Parathyroid adenoma (tissue), 2 donors: ENCODE data around the gene ABI3BP.

ENCODE experiments used
- H2AFZ ChIP-seq: fragments of 300-600 bp; sonication (generic); one replicate; pipeline ENCODE4 v1.7.0; 2017; ENCODE audit warnings: antibody characterized with exemption, mild to moderate bottlenecking
- H3K27ac ChIP-seq: fragments of 300-600 bp; sonication (generic); one replicate; pipeline ENCODE4 v1.7.0; 2017
- H3K27me3 ChIP-seq: fragments of 300-600 bp; sonication (generic); one replicate; pipeline ENCODE4 v1.7.0; 2017; ENCODE audit warnings: low read length; ENCODE audit not compliant: control insufficient read depth, insufficient read depth
- H3K36me3 ChIP-seq: fragments of 300-600 bp; sonication (generic); one replicate; pipeline ENCODE4 v1.7.0; 2017; ENCODE audit warnings: low read length; ENCODE audit not compliant: control insufficient read depth, insufficient read depth
- H3K4me1 ChIP-seq: fragments of 300-600 bp; sonication (generic); one replicate; pipeline ENCODE4 v1.7.0; 2017; ENCODE audit warnings: control low read depth
- H3K4me2 ChIP-seq: fragments of 300-600 bp; sonication (generic); one replicate; pipeline ENCODE4 v1.7.0; 2017; ENCODE audit warnings: low read length
- H3K4me3 ChIP-seq: fragments of 300-600 bp; sonication (generic); one replicate; pipeline ENCODE4 v1.7.0; 2017; ENCODE audit warnings: low read depth, low read length
- H3K79me2 ChIP-seq: fragments of 300-600 bp; sonication (generic); one replicate; pipeline ENCODE4 v1.7.0; 2017; ENCODE audit warnings: control low read depth
- H3K9ac ChIP-seq: fragments of 300-600 bp; sonication (generic); one replicate; pipeline ENCODE4 v1.7.0; 2017; ENCODE audit warnings: mild to moderate bottlenecking
- H3K9me3 ChIP-seq: fragments of 300-600 bp; sonication (generic); one replicate; pipeline ENCODE4 v1.7.0; 2017; ENCODE audit warnings: low read length; ENCODE audit not compliant: control insufficient read depth
- CTCF ChIP-seq: fragments of 300-600 bp; sonication (generic); IDR thresholded peaks from one replicate; pipeline ENCODE4 v1.7.0; 2017; ENCODE audit warnings: antibody characterized with exemption, mild to moderate bottlenecking
- donor health status: primary hyperparathyroidism.

ABI3BP gene

GRCh38 chr3:100844063-100844936 is 148.9 kb downstream of the ABI3BP start:
- Histone ChIP-seq H3K36me3 (no peaks in the 10 kb centered on the region), H2AFZ (no peak overlapping the region), H3K27me3 (no peaks in the 10 kb centered on the region), H3K4me1 (no peaks in the 10 kb centered on the region), H3K9me3 (no peaks in the 10 kb centered on the region), H3K9ac (no peak overlapping the region), H3K27ac (no peak overlapping the region), H3K4me3 (no peak overlapping the region), H3K4me2 (no peak overlapping the region), H3K79me2 (no peaks in the 10 kb centered on the region)
- TF ChIP-seq CTCF = no peak

- no peak overlapping the region for H3K27ac ChIP-seq
- no peaks in the 10 kb centered on the region for H3K4me1 ChIP-seq
- H3K36me3 ChIP-seq = no peaks in the 10 kb centered on the region
- H3K9me3 ChIP-seq = no peaks in the 10 kb centered on the region
- TF ChIP-seq CTCF = no peak
- no peak overlapping the region for H3K4me3 ChIP-seq
- H3K27me3 ChIP-seq = no peaks in the 10 kb centered on the region
- H3K4me2 ChIP-seq = no peak overlapping the region
- H2AFZ ChIP-seq = no peak overlapping the region
- no peak overlapping the region for H3K9ac ChIP-seq
- H3K79me2 ChIP-seq = no peaks in the 10 kb centered on the region
Observed at GRCh38 chr3:100838157-100838556, 155.1 kb downstream of the ABI3BP start.

- no peak overlapping the region for H3K4me2 ChIP-seq
- no peak overlapping the region for H3K27ac ChIP-seq
- no peak for TF ChIP-seq CTCF
- no peaks in the 10 kb centered on the region for H3K36me3 ChIP-seq
- no peak overlapping the region for H3K9ac ChIP-seq
- no peaks in the 10 kb centered on the region for H3K9me3 ChIP-seq
- no peaks in the 10 kb centered on the region for H3K79me2 ChIP-seq
- no peak overlapping the region for H2AFZ ChIP-seq
- H3K27me3 ChIP-seq = no peaks in the 10 kb centered on the region
- no peak overlapping the region for H3K4me3 ChIP-seq
- H3K4me1 ChIP-seq = no peaks in the 10 kb centered on the region
Observed at GRCh38 chr3:100836661-100837060, 156.6 kb downstream of the ABI3BP start.

- Histone ChIP-seq H3K4me1 (no peaks in the 10 kb centered on the region), H3K79me2 (no peaks in the 10 kb centered on the region), H3K9ac (no peak overlapping the region), H3K36me3 (no peaks in the 10 kb centered on the region), H2AFZ (no peak overlapping the region), H3K4me2 (no peak overlapping the region), H3K4me3 (no peak overlapping the region), H3K9me3 (no peaks in the 10 kb centered on the region), H3K27me3 (no peaks in the 10 kb centered on the region), H3K27ac (no peak overlapping the region)
- no peak for TF ChIP-seq CTCF
Observed at GRCh38 chr3:100834332-100834731, 158.9 kb downstream of the ABI3BP start.

- no peak overlapping the region for H3K4me2 ChIP-seq
- H3K4me1 ChIP-seq = no peaks in the 10 kb centered on the region
- no peak overlapping the region for H3K27ac ChIP-seq
Observed at GRCh38 chr3:100833483-100833882, 159.7 kb downstream of the ABI3BP start.

More at GRCh38 chr3:100833483-100833882, 159.7 kb downstream of the ABI3BP start:
- H3K4me3 ChIP-seq = no peak overlapping the region
- no peak for TF ChIP-seq CTCF
- H3K9ac ChIP-seq = no peak overlapping the region
- no peaks in the 10 kb centered on the region for H3K27me3 ChIP-seq
- H2AFZ ChIP-seq = no peak overlapping the region
- H3K79me2 ChIP-seq = no peaks in the 10 kb centered on the region
- H3K9me3 ChIP-seq = no peaks in the 10 kb centered on the region
- no peaks in the 10 kb centered on the region for H3K36me3 ChIP-seq
